B cell (primary cell): ENCODE results near the gene PRRG1. TPM values are rescaled to one million over a fixed set of nuclear protein-coding genes. Genes with fewer than 3 reads are reported as not detected.

Experiments used
- ATAC-seq: fragments of 200-7000 bp; cut with Tn5 transposase; one replicate; pipeline ENCODE4 v1.10.0; 2021; ENCODE audit warnings: low read depth, mild to moderate bottlenecking, moderate number of reproducible peaks, moderate library complexity
- CTCF ChIA-PET: fragments of 350-600 bp; sonication (Branson Sonifier 250); formaldehyde crosslinking; loops from one replicate; lab custom pipeline; 2021; ENCODE audit warnings: antibody characterized with exemption, inconsistent platforms; lab: Charles Lee
- POLR2A ChIA-PET: fragments of 350-600 bp; sonication (Branson Sonifier 250); formaldehyde crosslinking; loops from one replicate; lab custom pipeline; 2021; ENCODE audit warnings: antibody characterized with exemption; lab: Charles Lee
- DNase-seq: peaks from one replicate; pipeline ENCODE4 v3.0.0; 2013
- H2AFZ ChIP-seq: 2 replicates; pipeline ENCODE4 v1.6.1; 2012; ENCODE audit warnings: mild to moderate bottlenecking, low read depth, low read length; ENCODE audit not compliant: insufficient read depth, poor library complexity, severe bottlenecking
- H3K27ac ChIP-seq, 2 donors: 1 replicate in 1 of 2; 2 replicates in 1 of 2; pipeline ENCODE4 v1.5.1; 2012 to 2013; ENCODE audit warnings: low read length in 2 of 2, mild to moderate bottlenecking in 2 of 2, moderate library complexity in 1 of 2
- H3K27me3 ChIP-seq, 4 experiments: fragments of 200-600 bp in 1 of 4; sonication (generic) in 1 of 4; replicated peaks in 1 of 4; 1 replicate in 2 of 4; 2 replicates in 2 of 4; pipeline versions ENCODE4 v1.6.1 to v1.7.0; 2013 to 2016; ENCODE audit warnings: low read length in 3 of 4, mild to moderate bottlenecking in 2 of 4, mixed read lengths in 1 of 4, moderate library complexity in 1 of 4; ENCODE audit not compliant: insufficient read depth in 4 of 4, control insufficient read depth in 3 of 4; ENCODE audit errors: control extremely low read depth in 1 of 4
- H3K36me3 ChIP-seq, 2 experiments: replicated peaks in 1 of 2; 1 replicate in 1 of 2; 2 replicates in 1 of 2; pipeline versions ENCODE4 v1.6.1 to v1.7.1; 2013; ENCODE audit warnings: low read length in 1 of 2; ENCODE audit not compliant: insufficient read depth in 2 of 2, control insufficient read depth in 1 of 2; ENCODE audit errors: control extremely low read depth in 1 of 2, extremely low read depth in 1 of 2
- H3K4me1 ChIP-seq, 2 donors: fragments of 200-600 bp in 1 of 2; sonication (generic) in 1 of 2; 1 replicate in 1 of 2; 2 replicates in 1 of 2; pipeline versions ENCODE4 v1.5.1 to v1.6.1; 2013 to 2017; ENCODE audit warnings: low read length in 2 of 2; ENCODE audit not compliant: control insufficient read depth in 2 of 2, insufficient read depth in 2 of 2
- H3K4me2 ChIP-seq: replicated peaks from 2 replicates; pipeline ENCODE3; 2012; ENCODE audit warnings: mild to moderate bottlenecking, low read depth, low read length; ENCODE audit not compliant: poor library complexity, severe bottlenecking
- H3K4me3 ChIP-seq, 5 experiments: fragments of 200-600 bp in 1 of 5; sonication (generic) in 1 of 5; 1 replicate in 3 of 5; 2 replicates in 2 of 5; pipeline versions ENCODE4 v1.5.1 to v1.7.0; 2011 to 2016; ENCODE audit warnings: low read length in 4 of 5, mild to moderate bottlenecking in 4 of 5, low read depth in 2 of 5, control low read depth in 1 of 5, moderate library complexity in 1 of 5; ENCODE audit not compliant: insufficient read depth in 1 of 5; ENCODE audit errors: control extremely low read depth in 1 of 5, extremely low read depth in 1 of 5
- H3K79me2 ChIP-seq: fragments of 200-600 bp; sonication (generic); one replicate; pipeline ENCODE4 v1.6.0; 2016; ENCODE audit warnings: low read length; ENCODE audit not compliant: control insufficient read depth, insufficient read depth
- H3K9ac ChIP-seq: fragments of 200-600 bp; sonication (generic); 2 replicates; pipeline ENCODE4 v1.6.1; 2017; ENCODE audit warnings: mild to moderate bottlenecking, low read length, moderate library complexity
- H3K9me3 ChIP-seq, 3 donors: one replicate each; pipeline versions ENCODE4 v1.6.1 to v1.7.1; 2013; ENCODE audit warnings: low read length in 2 of 3; ENCODE audit not compliant: control insufficient read depth in 2 of 3, insufficient read depth in 1 of 3; ENCODE audit errors: control extremely low read depth in 1 of 3
- H4K20me1 ChIP-seq: 2 replicates; pipeline ENCODE4 v1.6.0; 2012; ENCODE audit warnings: mild to moderate bottlenecking, low read length; ENCODE audit not compliant: insufficient read depth, control insufficient read depth, poor library complexity, severe bottlenecking
- H3K27ac Mint-ChIP-seq: one replicate; pipeline ENCODE4 v1.8.0; 2021; ENCODE audit warnings: mixed read lengths
- H3K27me3 Mint-ChIP-seq: one replicate; pipeline ENCODE4 v1.8.0; 2021; ENCODE audit warnings: mixed read lengths
- H3K4me1 Mint-ChIP-seq: one replicate; pipeline ENCODE4 v1.8.0; 2021; ENCODE audit warnings: mixed read lengths
- H3K4me3 Mint-ChIP-seq: one replicate; pipeline ENCODE4 v1.8.0; 2021; ENCODE audit warnings: mixed read lengths
- H3K9me3 Mint-ChIP-seq: one replicate; pipeline ENCODE4 v1.8.0; 2022; ENCODE audit warnings: mixed read lengths; ENCODE audit not compliant: insufficient read depth
- EZH2 ChIP-seq: IDR thresholded peaks from 2 replicates; pipeline ENCODE4 v1.6.1; 2012; ENCODE audit warnings: borderline replicate concordance, low read depth, mild to moderate bottlenecking, moderate library complexity, low read length; ENCODE audit not compliant: insufficient read depth, poor library complexity, severe bottlenecking
- WGBS: methylation state at CpG from one replicate; pipeline ENCODE4 v1.1.5; 2013; ENCODE audit warnings: missing lambda C conversion rate; ENCODE audit not compliant: insufficient coverage; 5-methylcytosine and 5-hydroxymethylcytosine counted together
- intact Hi-C: fragments of 100-400 bp; cut with micrococcal nuclease; formaldehyde crosslinking; loops from one replicate; pipeline ENCODE4 v1.10.0; 2022
- polyA plus RNA-seq: library from polyadenylated mRNA; depleted of rRNA; stranded (reverse); fragments of >200 nt; gene quantifications from 2 replicates; pipeline ENCODE4 v1.2.3, GENCODE V29; 2012
- total RNA-seq, 2 donors: library from RNA; stranded (reverse); fragments of 120-200 nt in 1 of 2; gene quantifications; 1 replicate in 1 of 2; 2 replicates in 1 of 2; pipeline versions ENCODE4 v1.2.3 to v1.2.4, GENCODE V29; 2013 to 2022
- TF ChIP-seq, protein P1 (sequence below): fragments of 200-600 bp; IDR thresholded peaks from one replicate; pipeline ENCODE4 v1.8.0; 2022; ENCODE audit warnings: antibody characterized with exemption, mild to moderate bottlenecking

PRRG1 gene
- total and polyA plus RNA-seq, 2 donors (not counting 1 experiment from before 2014, with no cell fraction given) = not detected

DNA sequence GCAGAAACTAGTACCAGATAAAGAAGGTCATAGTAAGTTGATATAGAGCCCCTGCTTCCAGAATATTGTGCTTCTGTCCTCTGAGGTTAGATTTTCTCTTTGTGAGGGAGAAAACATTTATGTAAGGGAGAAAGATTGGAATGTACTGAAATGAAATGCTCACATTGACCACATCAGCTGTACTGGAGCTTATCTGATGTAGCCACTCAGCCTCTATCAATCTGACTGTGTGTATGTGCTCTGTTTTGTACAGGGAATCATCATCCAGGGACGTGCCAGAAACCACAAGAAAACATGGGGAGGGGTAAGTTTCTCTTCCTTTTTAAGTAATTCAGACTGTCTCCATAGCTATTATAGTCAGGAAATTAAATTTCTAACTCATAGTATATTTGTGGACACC lies 56.8 kb downstream of the PRRG1 start:
- no peaks in the 10 kb centered on the region for H3K27me3 Mint-ChIP-seq
- Histone ChIP-seq H3K79me2 (no peaks in the 10 kb centered on the region), H4K20me1 (no peaks in the 10 kb centered on the region), H3K4me3 (no peak overlapping the region), H3K36me3 (no peaks in the 10 kb centered on the region), H3K27ac (no peak overlapping the region), H3K9ac (no peak overlapping the region), H2AFZ (no peak overlapping the region), H3K27me3 (no peaks in the 10 kb centered on the region), H3K4me2 (no peak overlapping the region), H3K4me1 (no peaks in the 10 kb centered on the region), H3K9me3 (no peaks in the 10 kb centered on the region)
- CTCF ChIA-PET = no interaction called here
- ATAC-seq (no peak), DNase-seq (no peak)
- no peak overlapping the region for H3K27ac Mint-ChIP-seq
- no CpG with 5 or more reads among the region's 1 CpG for WGBS
- H3K4me1 Mint-ChIP-seq = no peaks in the 10 kb centered on the region
- POLR2A ChIA-PET = no interaction called here
- TF ChIP-seq, protein P1, sequence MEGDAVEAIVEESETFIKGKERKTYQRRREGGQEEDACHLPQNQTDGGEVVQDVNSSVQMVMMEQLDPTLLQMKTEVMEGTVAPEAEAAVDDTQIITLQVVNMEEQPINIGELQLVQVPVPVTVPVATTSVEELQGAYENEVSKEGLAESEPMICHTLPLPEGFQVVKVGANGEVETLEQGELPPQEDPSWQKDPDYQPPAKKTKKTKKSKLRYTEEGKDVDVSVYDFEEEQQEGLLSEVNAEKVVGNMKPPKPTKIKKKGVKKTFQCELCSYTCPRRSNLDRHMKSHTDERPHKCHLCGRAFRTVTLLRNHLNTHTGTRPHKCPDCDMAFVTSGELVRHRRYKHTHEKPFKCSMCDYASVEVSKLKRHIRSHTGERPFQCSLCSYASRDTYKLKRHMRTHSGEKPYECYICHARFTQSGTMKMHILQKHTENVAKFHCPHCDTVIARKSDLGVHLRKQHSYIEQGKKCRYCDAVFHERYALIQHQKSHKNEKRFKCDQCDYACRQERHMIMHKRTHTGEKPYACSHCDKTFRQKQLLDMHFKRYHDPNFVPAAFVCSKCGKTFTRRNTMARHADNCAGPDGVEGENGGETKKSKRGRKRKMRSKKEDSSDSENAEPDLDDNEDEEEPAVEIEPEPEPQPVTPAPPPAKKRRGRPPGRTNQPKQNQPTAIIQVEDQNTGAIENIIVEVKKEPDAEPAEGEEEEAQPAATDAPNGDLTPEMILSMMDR = no peak
- TF ChIP-seq EZH2 = no peak
- no peaks in the 10 kb centered on the region for H3K9me3 Mint-ChIP-seq
- intact Hi-C loops = no loop called here
- H3K4me3 Mint-ChIP-seq = no peak overlapping the region

GRCh38 chrX:37407736-37408135 lies 58.6 kb downstream of the PRRG1 start:
- no peaks in the 10 kb centered on the region for H3K4me1 Mint-ChIP-seq

More at GRCh38 chrX:37407736-37408135, 58.6 kb downstream of the PRRG1 start:
- Mint-ChIP-seq H3K9me3 (no peaks in the 10 kb centered on the region), H3K27ac (no peak overlapping the region), H3K27me3 (no peaks in the 10 kb centered on the region), H3K4me3 (no peak overlapping the region)
- intact Hi-C loops = no loop called here
- Histone ChIP-seq H3K79me2 (no peaks in the 10 kb centered on the region), H3K36me3 (no peaks in the 10 kb centered on the region), H2AFZ (no peak overlapping the region), H3K4me3 (no peak overlapping the region), H3K27ac (no peak overlapping the region), H3K4me2 (no peak overlapping the region), H3K27me3 (no peaks in the 10 kb centered on the region), H3K9me3 (no peaks in the 10 kb centered on the region), H3K4me1 (no peaks in the 10 kb centered on the region), H4K20me1 (no peaks in the 10 kb centered on the region), H3K9ac (no peak overlapping the region)
- ATAC-seq = no peak
- CTCF ChIA-PET = no interaction called here
- POLR2A ChIA-PET = no interaction called here
- WGBS = no CpG with 5 or more reads among the region's 4 CpGs
- TF ChIP-seq, protein P1 = no peak
- no peak for TF ChIP-seq EZH2
- no peak for DNase-seq
